ENCODE data around the gene HOATZ. TPM values are rescaled to one million over a fixed set of nuclear protein-coding genes. Genes with fewer than 3 reads are reported as not detected.

Gene HOATZ
- total RNA-seq (not detected), polyA plus RNA-seq (not detected)

- Histone ChIP-seq H3K36me3 (no peaks in the 10 kb centered on the region), H3K4me3 (no peak within 1 kb of the TSS), H3K27ac (no peak within 1 kb of the TSS), H3K4me1 (peaks cover 0 to 4% (median 0%) of the 10 kb centered on the region in 3 donors), H3K9me3 (no peaks in the 10 kb centered on the region), H3K27me3 (peaks cover 0 to 21% (median 0%) of the 10 kb centered on the region in 4 donors)
- intact Hi-C loops (cut with DNase I), result no loop called here
- DNase-seq (peak in 1 of 6 donors; percentile 30), FAIRE-seq (no peak), ATAC-seq (no peak)
- no peak for TF ChIP-seq CTCF (IDR thresholded peaks at IDR 0.05)
- 25 to 28% methylated on average over 33 to 39 of the region's 39 CpGs for WGBS, 2 donors
Measured at GRCh38 chr11:111514216-111515031, at the start of gene HOATZ. HOATZ (plus strand) TSS chr11:111514778; CDS start chr11:111514785, 7 bp downstream.

- Histone ChIP-seq H3K9me3 (no peaks in the 10 kb centered on the region), H3K36me3 (no peaks in the 10 kb centered on the region), H3K27me3 (no peaks in the 10 kb centered on the region), H3K27ac (no peak overlapping the region), H3K4me3 (no peak overlapping the region), H3K4me1 (no peaks in the 10 kb centered on the region)
- FAIRE-seq (no peak), ATAC-seq (no peak), DNase-seq (no peak)
- no peak for TF ChIP-seq CTCF (IDR thresholded peaks at IDR 0.05)
- intact Hi-C loops (cut with DNase I), result no loop called here
- 81 to 92% methylated on average over 1 of the region's 1 CpG for WGBS, 2 donors
Measured at GRCh38 chr11:111465400-111465799, 49.2 kb upstream of the HOATZ start.

GRCh38 chr11:111466615-111467014, 48.0 kb upstream of the HOATZ start:
- H3K27me3 ChIP-seq, result no peaks in the 10 kb centered on the region
- H3K4me3 ChIP-seq, result no peak overlapping the region
- FAIRE-seq (no peak), DNase-seq (no peak), ATAC-seq (no peak)
- H3K9me3 ChIP-seq, result no peaks in the 10 kb centered on the region
- no peaks in the 10 kb centered on the region for H3K36me3 ChIP-seq
- TF ChIP-seq CTCF (IDR thresholded peaks at IDR 0.05), result no peak
- H3K4me1 ChIP-seq, result no peaks in the 10 kb centered on the region
- H3K27ac ChIP-seq, result no peak overlapping the region
- intact Hi-C loops (cut with DNase I), result no loop called here

- ATAC-seq (no peak), FAIRE-seq (no peak), DNase-seq (no peak)
- H3K27ac ChIP-seq, result no peak overlapping the region
- intact Hi-C loops (cut with DNase I), result no loop called here
- no peaks in the 10 kb centered on the region for H3K4me1 ChIP-seq
- no peaks in the 10 kb centered on the region for H3K36me3 ChIP-seq
- TF ChIP-seq CTCF (IDR thresholded peaks at IDR 0.05), result no peak
- WGBS, 2 donors, result 61 to 72% methylated on average over 4 of the region's 4 CpGs
- no peak overlapping the region for H3K4me3 ChIP-seq
- no peaks in the 10 kb centered on the region for H3K9me3 ChIP-seq
- H3K27me3 ChIP-seq, result no peaks in the 10 kb centered on the region
Measured at GRCh38 chr11:111469200-111469599, 45.4 kb upstream of the HOATZ start.

- no peak for TF ChIP-seq CTCF (IDR thresholded peaks at IDR 0.05)
- 80 to 92% methylated on average over 1 of the region's 1 CpG for WGBS, 2 donors
- intact Hi-C loops (cut with DNase I), result no loop called here
Measured at GRCh38 chr11:111472228-111472627, 42.4 kb upstream of the HOATZ start.

More at GRCh38 chr11:111472228-111472627, 42.4 kb upstream of the HOATZ start:
- Histone ChIP-seq H3K9me3 (no peaks in the 10 kb centered on the region), H3K27me3 (no peaks in the 10 kb centered on the region), H3K4me3 (no peak overlapping the region), H3K4me1 (no peaks in the 10 kb centered on the region), H3K27ac (no peak overlapping the region), H3K36me3 (no peaks in the 10 kb centered on the region)
- no peak for ATAC-seq
- no peak for FAIRE-seq
- no peak for DNase-seq
